Measurements from ENCODE around the gene CHST11.

CHST11 gene

GRCh38 chr12:104702565-104703139, 245.9 kb downstream of the CHST11 start:
- peaks cover 0 to 5% of the 10 kb centered on the region in 2 donors for H3K4me1 ChIP-seq (ENCODE audit: control insufficient read depth in 1 of 2, insufficient read depth in 2 of 2, low read length in 2 of 2)
- no peaks in the 10 kb centered on the region for H3K36me3 ChIP-seq (ENCODE audit: control insufficient read depth in 1 of 2, insufficient read depth in 2 of 2, low read length in 2 of 2)
- H3K27me3 ChIP-seq (ENCODE audit: low read depth, low read length), result no peaks in the 10 kb centered on the region
- no peak overlapping the region for H3K27ac ChIP-seq (ENCODE audit: low read length)
- no peaks in the 10 kb centered on the region for H3K9me3 ChIP-seq (ENCODE audit: control insufficient read depth in 1 of 2, low read length in 2 of 2)
- no peak overlapping the region for H3K4me3 ChIP-seq (ENCODE audit: low read depth in 1 of 2, low read length in 2 of 2)

- Histone ChIP-seq H3K36me3 (ENCODE audit: control insufficient read depth in 1 of 2, insufficient read depth in 2 of 2, low read length in 2 of 2) (no peaks in the 10 kb centered on the region), H3K4me3 (ENCODE audit: low read depth in 1 of 2, low read length in 2 of 2) (no peak overlapping the region), H3K9me3 (ENCODE audit: control insufficient read depth in 1 of 2, low read length in 2 of 2) (no peaks in the 10 kb centered on the region), H3K27me3 (ENCODE audit: low read depth, low read length) (no peaks in the 10 kb centered on the region), H3K27ac (ENCODE audit: low read length) (no peak overlapping the region), H3K4me1 (ENCODE audit: control insufficient read depth in 1 of 2, insufficient read depth in 2 of 2, low read length in 2 of 2) (peaks cover 0 to 5% of the 10 kb centered on the region in 2 donors)
These were observed 246.6 kb downstream of the CHST11 start for GRCh38 chr12:104703372-104703771.

- no peak overlapping the region for H3K27ac ChIP-seq (ENCODE audit: low read length)
These were observed 247.6 kb downstream of the CHST11 start for GRCh38 chr12:104704224-104704779.

GRCh38 chr12:104707194-104707593, 250.4 kb downstream of the CHST11 start:
- Histone ChIP-seq H3K27ac (ENCODE audit: low read length) (no peak overlapping the region), H3K9me3 (ENCODE audit: control insufficient read depth in 1 of 2, low read length in 2 of 2) (no peaks in the 10 kb centered on the region), H3K4me1 (ENCODE audit: control insufficient read depth in 1 of 2, insufficient read depth in 2 of 2, low read length in 2 of 2) (peaks cover 0 to 18% of the 10 kb centered on the region in 2 donors), H3K4me3 (ENCODE audit: low read depth in 1 of 2, low read length in 2 of 2) (no peak overlapping the region), H3K36me3 (ENCODE audit: control insufficient read depth in 1 of 2, insufficient read depth in 2 of 2, low read length in 2 of 2) (no peaks in the 10 kb centered on the region), H3K27me3 (ENCODE audit: low read depth, low read length) (no peaks in the 10 kb centered on the region)

More at GRCh38 chr12:104704224-104704779, 247.6 kb downstream of the CHST11 start:
- peaks cover 0 to 5% of the 10 kb centered on the region in 2 donors for H3K4me1 ChIP-seq (ENCODE audit: control insufficient read depth in 1 of 2, insufficient read depth in 2 of 2, low read length in 2 of 2)
- no peak overlapping the region for H3K4me3 ChIP-seq (ENCODE audit: low read depth in 1 of 2, low read length in 2 of 2)
- H3K36me3 ChIP-seq (ENCODE audit: control insufficient read depth in 1 of 2, insufficient read depth in 2 of 2, low read length in 2 of 2), result no peaks in the 10 kb centered on the region
- no peaks in the 10 kb centered on the region for H3K27me3 ChIP-seq (ENCODE audit: low read depth, low read length)
- no peaks in the 10 kb centered on the region for H3K9me3 ChIP-seq (ENCODE audit: control insufficient read depth in 1 of 2, low read length in 2 of 2)

- Histone ChIP-seq H3K4me1 (ENCODE audit: control insufficient read depth in 1 of 2, insufficient read depth in 2 of 2, low read length in 2 of 2) (peaks cover 0 to 16% of the 10 kb centered on the region in 2 donors), H3K36me3 (ENCODE audit: control insufficient read depth in 1 of 2, insufficient read depth in 2 of 2, low read length in 2 of 2) (no peaks in the 10 kb centered on the region), H3K9me3 (ENCODE audit: control insufficient read depth in 1 of 2, low read length in 2 of 2) (no peaks in the 10 kb centered on the region), H3K27ac (ENCODE audit: low read length) (no peak overlapping the region), H3K4me3 (ENCODE audit: low read depth in 1 of 2, low read length in 2 of 2) (no peak overlapping the region), H3K27me3 (ENCODE audit: low read depth, low read length) (no peaks in the 10 kb centered on the region)
These were observed 251.2 kb downstream of the CHST11 start for GRCh38 chr12:104707794-104708558.

- no peak overlapping the region for H3K4me3 ChIP-seq (ENCODE audit: low read depth in 1 of 2, low read length in 2 of 2)
- no peaks in the 10 kb centered on the region for H3K27me3 ChIP-seq (ENCODE audit: low read depth, low read length)
- H3K27ac ChIP-seq (ENCODE audit: low read length), result no peak overlapping the region
- no peaks in the 10 kb centered on the region for H3K36me3 ChIP-seq (ENCODE audit: control insufficient read depth in 1 of 2, insufficient read depth in 2 of 2, low read length in 2 of 2)
- peaks cover 0 to 16% of the 10 kb centered on the region in 2 donors for H3K4me1 ChIP-seq (ENCODE audit: control insufficient read depth in 1 of 2, insufficient read depth in 2 of 2, low read length in 2 of 2)
- H3K9me3 ChIP-seq (ENCODE audit: control insufficient read depth in 1 of 2, low read length in 2 of 2), result no peaks in the 10 kb centered on the region
These were observed 252.1 kb downstream of the CHST11 start for GRCh38 chr12:104708891-104709290.

GRCh38 chr12:104709692-104710435, 253.1 kb downstream of the CHST11 start:
- H3K4me3 ChIP-seq (ENCODE audit: low read depth in 1 of 2, low read length in 2 of 2), result no peak overlapping the region
- H3K27ac ChIP-seq (ENCODE audit: low read length), result no peak overlapping the region
- no peaks in the 10 kb centered on the region for H3K36me3 ChIP-seq (ENCODE audit: control insufficient read depth in 1 of 2, insufficient read depth in 2 of 2, low read length in 2 of 2)
- H3K27me3 ChIP-seq (ENCODE audit: low read depth, low read length), result no peaks in the 10 kb centered on the region
- peaks cover 0 to 16% of the 10 kb centered on the region in 2 donors for H3K4me1 ChIP-seq (ENCODE audit: control insufficient read depth in 1 of 2, insufficient read depth in 2 of 2, low read length in 2 of 2)
- H3K9me3 ChIP-seq (ENCODE audit: control insufficient read depth in 1 of 2, low read length in 2 of 2), result no peaks in the 10 kb centered on the region

- no peaks in the 10 kb centered on the region for H3K9me3 ChIP-seq (ENCODE audit: control insufficient read depth in 1 of 2, low read length in 2 of 2)
- peak overlapping the region; percentile 39 for H3K27ac ChIP-seq (ENCODE audit: low read length)
- no peaks in the 10 kb centered on the region for H3K36me3 ChIP-seq (ENCODE audit: control insufficient read depth in 1 of 2, insufficient read depth in 2 of 2, low read length in 2 of 2)
- peaks cover 0 to 21% of the 10 kb centered on the region in 2 donors for H3K4me1 ChIP-seq (ENCODE audit: control insufficient read depth in 1 of 2, insufficient read depth in 2 of 2, low read length in 2 of 2)
- H3K4me3 ChIP-seq (ENCODE audit: low read depth in 1 of 2, low read length in 2 of 2), result peak overlapping the region in 1 of 2 donors; percentile 2
- no peaks in the 10 kb centered on the region for H3K27me3 ChIP-seq (ENCODE audit: low read depth, low read length)
These were observed 254.4 kb downstream of the CHST11 start for GRCh38 chr12:104710940-104711689.

- Histone ChIP-seq H3K27ac (ENCODE audit: low read length) (no peak overlapping the region), H3K36me3 (ENCODE audit: control insufficient read depth in 1 of 2, insufficient read depth in 2 of 2, low read length in 2 of 2) (no peaks in the 10 kb centered on the region), H3K9me3 (ENCODE audit: control insufficient read depth in 1 of 2, low read length in 2 of 2) (no peaks in the 10 kb centered on the region), H3K4me3 (ENCODE audit: low read depth in 1 of 2, low read length in 2 of 2) (no peak overlapping the region), H3K4me1 (ENCODE audit: control insufficient read depth in 1 of 2, insufficient read depth in 2 of 2, low read length in 2 of 2) (peaks cover 0 to 21% of the 10 kb centered on the region in 2 donors), H3K27me3 (ENCODE audit: low read depth, low read length) (no peaks in the 10 kb centered on the region)
These were observed 255.7 kb downstream of the CHST11 start for GRCh38 chr12:104712477-104712876.

- no peaks in the 10 kb centered on the region for H3K36me3 ChIP-seq (ENCODE audit: control insufficient read depth in 1 of 2, insufficient read depth in 2 of 2, low read length in 2 of 2)
- peaks cover 0 to 21% of the 10 kb centered on the region in 2 donors for H3K4me1 ChIP-seq (ENCODE audit: control insufficient read depth in 1 of 2, insufficient read depth in 2 of 2, low read length in 2 of 2)
- H3K27ac ChIP-seq (ENCODE audit: low read length), result no peak overlapping the region
- H3K9me3 ChIP-seq (ENCODE audit: control insufficient read depth in 1 of 2, low read length in 2 of 2), result no peaks in the 10 kb centered on the region
- H3K4me3 ChIP-seq (ENCODE audit: low read depth in 1 of 2, low read length in 2 of 2), result no peak overlapping the region
- H3K27me3 ChIP-seq (ENCODE audit: low read depth, low read length), result no peaks in the 10 kb centered on the region
These were observed 256.2 kb downstream of the CHST11 start for GRCh38 chr12:104712968-104713367.
